AG04450 (cell line): Measurements from ENCODE around the gene KCNMA1. TPM values are rescaled to one million over a fixed set of nuclear protein-coding genes. Genes with fewer than 3 reads are reported as not detected.

Experiments
- CTCF ChIA-PET: fragments of 300-600, 350-600 bp; formaldehyde crosslinking; extraction: SDS; loops from one replicate; lab custom pipeline; 2022; ENCODE audit warnings: antibody characterized with exemption, inconsistent platforms; lab: Charles Lee
- POLR2A ChIA-PET: fragments of 350-600 bp; formaldehyde crosslinking; extraction: SDS; loops from one replicate; lab custom pipeline; 2021; ENCODE audit warnings: antibody characterized with exemption, inconsistent platforms; lab: Yijun Ruan, JAX
- DNase-seq: peaks from one replicate; pipeline ENCODE4 v3.0.0-alpha.2; 2011; ENCODE audit warnings: low read depth, low spot score
- H3K27ac ChIP-seq: one replicate; pipeline ENCODE4 v1.5.1; 2012; ENCODE audit warnings: low read depth, low read length, control low read depth
- H3K27me3 ChIP-seq: one replicate; pipeline ENCODE4 v1.6.0; 2012; ENCODE audit warnings: low read length; ENCODE audit not compliant: control insufficient read depth, insufficient read depth
- H3K4me3 ChIP-seq: 2 replicates; pipeline ENCODE4 v1.5.1; 2011; ENCODE audit warnings: mild to moderate bottlenecking, low read depth, low read length, control low read depth
- H3K9me3 ChIP-seq: 2 replicates; pipeline ENCODE4 v1.5.1; 2012; ENCODE audit warnings: low read length; ENCODE audit not compliant: control insufficient read depth, insufficient read depth
- polyA plus RNA-seq: library from polyadenylated mRNA; depleted of rRNA; stranded (reverse); fragments of >200 nt; gene quantifications from 2 replicates; pipeline ENCODE4 v1.2.3, GENCODE V29; 2011
- TF ChIP-seq, protein P1 (sequence below): IDR thresholded peaks from 2 replicates; pipeline ENCODE4 v1.5.1; 2011; ENCODE audit warnings: low read depth, low read length, control low read depth, inconsistent platforms

Gene KCNMA1
- polyA plus RNA-seq, 1 experiment, result 58.8 TPM

DNA sequence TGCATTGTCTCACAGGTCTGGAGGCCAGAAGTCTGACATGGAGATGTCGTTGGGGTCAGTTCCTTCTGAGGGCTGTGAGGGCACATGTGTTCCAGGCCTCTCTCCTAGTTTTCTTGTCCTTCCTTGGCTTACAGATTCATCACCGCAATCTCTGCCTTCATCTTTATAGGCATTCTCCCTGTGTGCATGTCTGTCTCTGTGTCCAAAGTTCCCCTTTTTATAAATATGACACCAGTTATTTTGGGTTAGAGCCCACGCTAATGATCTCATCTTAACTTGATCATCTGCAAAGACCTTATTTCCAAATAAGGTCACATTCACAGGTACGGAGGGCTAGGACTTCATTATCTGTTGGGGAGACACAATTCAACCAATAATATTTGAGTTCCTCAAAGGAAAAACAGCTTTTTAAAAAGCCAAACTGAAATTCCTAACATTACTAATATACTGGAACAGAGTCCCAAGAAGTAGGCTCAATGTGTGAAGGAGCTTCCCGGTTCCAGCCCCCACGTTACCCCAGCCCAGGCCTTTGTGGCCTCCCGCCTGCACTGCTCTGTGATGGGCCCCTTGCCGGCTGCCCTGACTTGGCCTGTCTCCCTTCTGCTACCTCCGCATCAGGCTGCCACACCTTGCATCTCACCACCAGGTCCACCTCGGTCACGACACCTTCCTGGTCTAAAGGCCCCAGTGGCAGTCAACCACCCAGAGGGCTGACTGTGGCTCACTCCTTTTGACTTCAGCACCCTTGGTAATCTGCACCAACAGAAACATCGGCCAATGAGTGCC lies 142.7 kb downstream of the KCNMA1 start:
- CTCF ChIA-PET, result interaction anchor here (1.2 to 2.7 kb wide), 4 partner anchors 11 to 147 kb away, joined by 3 to 15 read pairs (median 4); no protein-coding TSS in a partner anchor
- TF ChIP-seq, protein P1, sequence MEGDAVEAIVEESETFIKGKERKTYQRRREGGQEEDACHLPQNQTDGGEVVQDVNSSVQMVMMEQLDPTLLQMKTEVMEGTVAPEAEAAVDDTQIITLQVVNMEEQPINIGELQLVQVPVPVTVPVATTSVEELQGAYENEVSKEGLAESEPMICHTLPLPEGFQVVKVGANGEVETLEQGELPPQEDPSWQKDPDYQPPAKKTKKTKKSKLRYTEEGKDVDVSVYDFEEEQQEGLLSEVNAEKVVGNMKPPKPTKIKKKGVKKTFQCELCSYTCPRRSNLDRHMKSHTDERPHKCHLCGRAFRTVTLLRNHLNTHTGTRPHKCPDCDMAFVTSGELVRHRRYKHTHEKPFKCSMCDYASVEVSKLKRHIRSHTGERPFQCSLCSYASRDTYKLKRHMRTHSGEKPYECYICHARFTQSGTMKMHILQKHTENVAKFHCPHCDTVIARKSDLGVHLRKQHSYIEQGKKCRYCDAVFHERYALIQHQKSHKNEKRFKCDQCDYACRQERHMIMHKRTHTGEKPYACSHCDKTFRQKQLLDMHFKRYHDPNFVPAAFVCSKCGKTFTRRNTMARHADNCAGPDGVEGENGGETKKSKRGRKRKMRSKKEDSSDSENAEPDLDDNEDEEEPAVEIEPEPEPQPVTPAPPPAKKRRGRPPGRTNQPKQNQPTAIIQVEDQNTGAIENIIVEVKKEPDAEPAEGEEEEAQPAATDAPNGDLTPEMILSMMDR, result no peak

DNA sequence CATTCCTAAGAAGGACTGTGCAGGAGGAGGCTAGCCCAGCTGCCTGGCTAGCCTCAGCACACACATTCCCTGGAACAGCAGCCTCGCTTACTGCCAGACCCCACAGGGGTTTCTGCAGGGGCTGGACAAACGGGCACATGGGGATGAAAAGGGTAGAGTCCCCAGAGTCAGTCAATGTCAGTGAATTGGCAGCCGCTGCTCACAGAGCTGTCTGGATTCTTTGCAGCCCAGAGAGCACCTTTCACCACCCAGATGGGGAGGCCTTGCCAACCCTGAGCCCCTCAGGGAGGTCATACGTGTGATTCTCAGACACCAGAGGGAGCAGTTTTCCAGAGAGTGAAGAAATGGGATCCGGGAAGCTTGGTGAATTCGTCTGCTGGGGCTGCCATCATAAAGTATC lies 143.3 kb downstream of the KCNMA1 start:
- TF ChIP-seq, protein P1, result peak; percentile 55
- DNase-seq, result no peak
- H3K9me3 ChIP-seq, result no peaks in the 10 kb centered on the region; the same call in 1 of the 2 replicates
- POLR2A ChIA-PET, result no interaction called here
- CTCF ChIA-PET, result interaction anchor here (1.2 to 2.7 kb wide), 4 partner anchors 12 to 147 kb away, joined by 3 to 15 read pairs (median 4); no protein-coding TSS in a partner anchor
- H3K4me3 ChIP-seq, result no peak overlapping the region
- H3K27me3 ChIP-seq, result no peaks in the 10 kb centered on the region
- H3K27ac ChIP-seq, result no peak overlapping the region

More for the DNA sequence above, 142.7 kb downstream of the KCNMA1 start:
- Histone ChIP-seq H3K27ac (no peak overlapping the region), H3K27me3 (no peaks in the 10 kb centered on the region), H3K9me3 (no peaks in the 10 kb centered on the region; the same call in 1 of the 2 replicates), H3K4me3 (no peak overlapping the region)
- no peak for DNase-seq
- POLR2A ChIA-PET, result no interaction called here

DNA sequence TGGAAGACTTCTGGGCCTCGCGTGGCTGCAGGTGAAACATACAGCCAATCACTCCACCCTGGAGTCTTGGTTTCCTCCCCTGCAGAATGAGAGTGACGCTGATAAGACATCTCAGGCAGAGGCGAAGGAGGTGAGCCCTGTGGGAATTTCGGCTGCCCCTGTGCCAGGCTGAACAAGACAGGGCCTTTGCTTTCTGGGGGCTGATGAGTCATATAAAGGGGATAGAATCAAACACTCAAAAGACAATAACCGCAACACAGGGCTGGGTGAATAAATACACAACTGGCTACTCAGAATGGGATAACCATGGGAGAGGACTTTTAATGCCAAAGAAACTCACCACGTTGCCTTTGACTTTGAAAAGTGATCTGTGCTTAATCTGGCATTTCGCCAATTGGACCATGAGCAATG lies 143.8 kb downstream of the KCNMA1 start:
- Histone ChIP-seq H3K27ac (no peak overlapping the region), H3K27me3 (no peaks in the 10 kb centered on the region), H3K9me3 (no peaks in the 10 kb centered on the region; the same call in 1 of the 2 replicates), H3K4me3 (no peak overlapping the region)
- ChIA-PET POLR2A (no interaction called here), CTCF (interaction anchor here (1.2 to 2.7 kb wide), 3 partner anchors 12 to 148 kb away, joined by 4 to 15 read pairs (median 4); no protein-coding TSS in a partner anchor)
- DNase-seq, result no peak
- TF ChIP-seq, protein P1, result no peak

DNA sequence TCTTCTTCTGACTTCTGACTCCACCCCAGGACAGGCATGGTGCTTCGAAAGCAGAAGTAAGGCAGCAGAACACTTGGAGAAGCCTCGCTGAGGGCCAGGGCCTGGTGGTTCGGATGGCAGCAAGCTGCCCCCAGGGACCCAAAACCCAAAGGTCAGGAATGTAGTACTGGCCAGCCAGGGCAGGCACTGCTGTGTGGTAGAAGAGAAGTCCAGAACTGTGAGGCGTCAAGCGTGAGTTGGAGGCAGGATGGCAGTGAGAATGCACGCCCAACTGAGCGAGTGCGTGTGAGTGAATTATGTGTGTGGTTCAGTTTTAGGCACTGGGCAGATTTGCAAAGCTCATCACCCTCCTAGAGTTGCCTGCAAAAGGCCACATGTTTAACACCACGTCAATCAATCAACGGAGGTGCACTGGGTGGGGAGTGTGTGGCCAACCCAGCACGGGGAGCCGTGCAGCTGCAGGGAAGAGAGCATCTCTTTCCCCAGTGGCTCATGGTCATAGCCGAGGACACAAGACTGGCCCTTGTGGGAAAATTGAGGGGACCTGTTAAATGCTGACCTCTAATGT lies 144.3 kb downstream of the KCNMA1 start:
- ChIA-PET POLR2A (no interaction called here), CTCF (interaction anchor here (2.7 kb wide), 1 partner anchor 148 kb away, joined by 15 read pairs; no protein-coding TSS in a partner anchor)
- H3K4me3 ChIP-seq, result no peak overlapping the region
- H3K27me3 ChIP-seq, result no peaks in the 10 kb centered on the region
- H3K9me3 ChIP-seq, result no peaks in the 10 kb centered on the region; the same call in 1 of the 2 replicates
- no peak for DNase-seq
- TF ChIP-seq, protein P1, result no peak
- H3K27ac ChIP-seq, result no peak overlapping the region
